Stimulated activated CD4-positive, alpha-beta T cell treated with anti-CD3 and anti-CD28 coated beads, Interleukin-4, amount 100 ng/mL, for 4 hours (primary cell): ENCODE results near the gene DCAF4.

ENCODE experiments used
- DNase-seq, 2 experiments: peaks; one replicate each; pipeline ENCODE4 v3.0.0-alpha.2; 2020

The DCAF4 gene

GRCh38 chr14:72926292-72927028 lies at the start of gene DCAF4:
Gene DCAF4, plus strand, starts transcription at chr14:72926464. Its CDS starts 11,515 bp downstream, at chr14:72937979.
- DNase-seq: peak; percentile 60 to 96

GRCh38 chr14:72876710-72877063 lies 49.6 kb upstream of the DCAF4 start:
- DNase-seq: no peak

- DNase-seq: no peak
These were observed 47.5 kb upstream of the DCAF4 start for GRCh38 chr14:72878746-72879145.

DNA sequence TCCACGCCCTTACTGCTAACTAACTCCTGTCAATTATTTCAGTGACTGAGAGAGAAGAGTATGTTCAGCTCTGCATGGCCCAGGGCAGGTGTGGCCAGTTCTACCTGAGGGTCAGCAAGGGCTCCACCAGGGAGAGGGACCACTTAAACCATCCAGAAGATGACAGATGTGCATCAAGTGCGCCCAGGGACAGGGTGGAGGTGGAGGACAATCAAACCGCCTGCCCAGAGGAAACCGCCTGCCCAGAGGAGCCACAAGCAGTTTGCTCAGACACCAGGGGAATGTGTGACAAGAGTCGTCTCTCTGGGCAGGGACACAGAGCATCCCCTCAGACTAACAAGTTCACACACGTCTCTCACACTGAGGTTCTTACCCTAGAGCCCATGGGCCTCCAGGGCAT lies 46.8 kb upstream of the DCAF4 start:
- DNase-seq: no peak

DNA sequence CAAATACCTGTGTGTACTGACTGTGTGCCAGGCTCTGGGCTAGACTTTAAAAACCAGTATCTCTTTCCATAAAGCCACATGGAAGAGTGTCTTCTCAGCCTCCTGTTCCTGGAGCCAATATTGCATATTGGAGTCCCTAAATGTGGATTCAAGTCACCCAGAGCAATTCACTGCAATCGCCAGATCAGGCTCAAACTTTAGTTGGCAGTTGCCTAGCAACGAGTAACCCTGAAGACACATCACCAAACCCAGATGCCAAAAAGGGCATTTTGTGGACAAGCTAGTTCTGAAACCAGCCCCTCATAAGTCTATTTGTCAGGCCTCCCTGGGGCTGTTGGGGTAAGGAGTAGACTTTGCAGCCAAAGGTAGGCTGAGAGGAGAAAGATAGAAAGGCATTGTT lies 46.1 kb upstream of the DCAF4 start:
- no peak for DNase-seq

DNA sequence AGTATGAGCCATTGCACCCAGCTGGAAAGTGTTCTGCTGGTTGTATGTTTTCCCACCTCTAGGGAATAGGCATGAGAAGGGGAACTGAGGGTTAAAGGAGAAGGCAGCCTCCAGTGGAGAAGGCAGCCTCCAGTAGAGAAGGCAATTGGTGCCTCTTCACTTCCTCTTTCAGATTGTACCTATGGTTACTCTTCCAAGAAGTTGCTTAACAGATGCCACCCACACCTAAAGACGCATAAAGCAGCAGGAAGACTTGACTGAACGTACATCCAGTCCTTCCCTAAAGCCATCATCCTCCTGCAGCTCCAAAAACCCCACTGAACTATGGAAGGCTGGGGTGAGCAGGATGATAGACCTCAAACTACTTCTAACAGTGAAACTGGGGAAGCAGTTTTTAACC lies 45.4 kb upstream of the DCAF4 start:
- no peak for DNase-seq

DNA sequence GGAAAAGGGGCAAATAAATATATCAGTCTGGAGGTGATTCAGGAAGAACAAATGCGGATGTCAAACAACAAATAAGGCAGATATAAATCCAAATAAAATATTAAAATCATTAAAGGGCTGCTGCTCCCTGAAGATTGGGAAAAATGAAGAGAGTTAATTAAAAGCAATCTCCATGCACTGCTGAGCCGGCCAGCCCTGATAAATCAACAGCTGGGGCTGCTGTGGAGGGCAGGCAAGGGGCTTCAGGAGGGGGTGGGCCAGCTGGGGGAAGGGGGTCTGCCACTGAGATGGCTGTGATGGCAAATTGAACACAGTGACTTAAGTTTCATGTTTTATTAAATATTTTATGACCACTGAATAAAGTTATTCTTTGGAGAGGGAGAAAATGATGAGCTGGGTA lies 44.7 kb upstream of the DCAF4 start:
- DNase-seq: no peak

DNA sequence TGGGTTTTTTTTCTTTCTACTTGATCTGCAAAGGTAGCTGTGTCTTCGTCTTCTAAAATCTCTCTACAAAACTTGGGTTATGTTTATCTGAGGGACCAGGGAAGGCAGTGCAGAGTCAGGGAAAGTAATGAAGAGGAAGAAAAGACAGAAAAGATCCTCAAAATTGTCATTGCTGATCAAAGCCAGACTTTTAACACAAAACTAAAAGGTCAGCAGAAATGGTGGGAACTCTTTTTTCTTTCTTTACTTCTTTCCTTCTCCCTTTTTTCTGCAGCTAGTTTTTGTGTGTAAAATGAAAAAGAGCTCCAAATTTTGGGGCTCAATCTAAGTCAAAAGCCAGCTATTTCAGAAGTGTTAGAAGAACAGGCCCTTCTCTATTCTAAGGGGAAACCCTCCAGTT lies 44.2 kb upstream of the DCAF4 start:
- no peak for DNase-seq

GRCh38 chr14:72882463-72882862 lies 43.8 kb upstream of the DCAF4 start:
- DNase-seq: no peak

DNA sequence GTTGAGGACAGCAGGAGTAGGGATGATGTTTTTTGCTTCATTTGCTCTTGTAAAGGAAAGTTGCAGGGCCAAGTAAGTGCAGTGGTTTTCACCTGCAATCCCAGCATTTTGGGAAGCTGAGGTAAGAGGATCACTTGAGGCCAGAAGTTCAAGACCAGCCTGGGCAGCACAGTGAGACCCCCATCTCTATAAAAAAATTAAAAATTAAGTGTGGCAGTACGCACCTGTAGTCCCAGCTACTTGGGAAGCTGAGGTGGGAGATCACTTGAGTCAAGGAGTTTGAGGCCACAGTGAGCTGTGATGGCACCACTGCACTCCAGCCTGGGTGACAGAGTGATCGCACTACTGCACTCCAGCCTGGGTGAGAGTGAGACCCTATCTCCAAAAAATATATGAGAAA lies 43.2 kb upstream of the DCAF4 start:
- no peak for DNase-seq

DNA sequence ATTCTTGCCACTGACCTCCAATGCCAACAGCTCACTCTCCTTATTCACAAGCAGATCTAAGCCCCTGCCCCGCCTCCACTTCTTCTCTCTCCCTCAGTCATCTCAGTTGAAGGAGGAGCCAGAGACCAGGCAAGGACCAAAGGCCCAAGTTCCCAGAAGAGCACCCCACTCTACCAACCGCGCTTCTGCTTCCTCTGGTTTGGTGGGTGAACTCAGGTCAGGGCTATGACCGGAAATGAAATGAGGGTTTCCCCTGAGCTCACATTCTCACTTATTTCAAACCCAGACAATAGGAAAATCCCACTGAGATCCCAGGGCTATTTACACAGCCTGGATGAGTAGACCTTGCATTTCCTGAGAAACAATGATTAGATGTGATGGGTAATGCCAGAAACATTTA lies 42.3 kb upstream of the DCAF4 start:
- DNase-seq: no peak

- DNase-seq: no peak
These were observed 41.9 kb upstream of the DCAF4 start for GRCh38 chr14:72884386-72884785.

GRCh38 chr14:72887514-72887913 lies 38.8 kb upstream of the DCAF4 start:
- DNase-seq: no peak

GRCh38 chr14:72888192-72888591 lies 38.1 kb upstream of the DCAF4 start:
- no peak for DNase-seq

- no peak for DNase-seq
These were observed 37.5 kb upstream of the DCAF4 start for GRCh38 chr14:72888636-72889201.

- DNase-seq: no peak
These were observed 36.9 kb upstream of the DCAF4 start for GRCh38 chr14:72889366-72889765.

- no peak for DNase-seq
These were observed 34.6 kb upstream of the DCAF4 start for GRCh38 chr14:72891666-72892102.

DNA sequence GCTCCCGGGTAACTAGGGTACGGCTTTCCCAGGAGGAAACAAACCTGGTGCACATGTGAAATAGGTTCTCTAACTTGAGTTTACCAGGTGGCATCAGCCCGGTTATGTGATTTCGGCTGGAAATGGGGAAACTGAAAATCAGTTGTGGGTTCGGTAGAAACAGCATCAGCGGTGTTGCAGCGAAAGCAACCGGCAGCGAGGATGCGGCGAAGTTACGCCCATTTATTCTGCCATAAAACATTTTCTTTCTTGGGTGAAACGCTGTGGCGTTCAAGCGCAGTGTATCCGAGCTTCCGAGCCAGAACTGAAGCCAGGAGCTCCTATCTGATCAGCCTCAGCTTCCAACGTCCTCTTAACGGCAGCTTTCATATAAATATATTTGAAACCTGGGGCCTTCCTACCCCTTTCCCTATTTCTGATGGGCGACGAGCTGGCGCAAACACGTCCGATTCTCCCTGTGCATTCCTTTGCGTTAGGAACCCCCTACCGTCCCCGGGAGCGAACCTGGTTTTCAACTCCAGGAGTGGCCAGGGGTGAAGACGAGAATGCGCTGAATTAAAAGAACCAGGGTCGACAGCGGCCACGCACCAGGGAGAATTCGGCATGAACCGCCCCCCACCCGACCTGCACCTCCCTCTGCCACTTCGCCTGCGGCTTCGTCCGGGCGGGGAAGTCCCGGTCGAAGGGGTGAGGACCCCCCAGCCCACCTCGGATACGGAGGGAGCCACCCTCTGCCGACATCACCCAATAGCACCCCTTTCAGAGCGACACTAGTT lies 34.0 kb upstream of the DCAF4 start:
- peak in 1 of 2 experiments; percentile 16 for DNase-seq

DNA sequence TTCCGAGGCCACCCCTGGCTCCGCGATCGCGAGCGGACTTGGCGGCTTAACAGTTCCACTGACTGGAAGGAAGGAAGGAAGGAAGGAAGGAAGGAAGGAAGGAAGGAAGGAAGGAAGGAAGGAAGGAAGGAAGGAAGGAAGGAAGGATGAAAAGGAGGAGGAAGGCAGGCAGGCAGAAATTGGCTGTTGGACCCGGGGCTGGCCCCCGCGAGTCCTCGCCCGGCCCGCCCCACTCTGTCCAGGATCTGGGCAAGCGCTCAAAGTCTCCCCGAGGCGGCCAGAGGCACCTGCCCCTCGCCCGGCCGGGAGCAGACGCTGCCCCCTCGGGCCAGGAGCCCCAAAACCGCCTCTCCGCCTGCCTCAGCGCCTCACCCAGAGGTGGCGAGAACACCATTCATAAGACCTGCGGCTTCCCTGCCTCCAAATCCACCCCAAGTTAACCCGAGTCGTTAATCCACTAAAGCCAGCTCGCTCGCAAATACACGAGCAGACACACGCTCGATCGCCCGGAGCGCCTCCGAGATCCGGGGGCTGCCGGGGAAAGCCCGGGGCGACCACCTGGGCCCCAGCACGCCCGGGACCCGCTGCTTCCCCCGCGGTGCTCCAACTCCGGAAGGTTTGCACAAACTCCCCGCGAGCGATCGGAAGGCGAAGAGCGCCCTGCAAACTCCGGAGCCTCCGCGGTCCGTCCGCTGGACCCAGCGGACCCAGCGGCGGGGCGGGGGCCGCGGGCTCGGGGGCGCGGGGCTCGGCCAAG lies 33.2 kb upstream of the DCAF4 start:
- DNase-seq: peak; percentile 8 to 18

DNA sequence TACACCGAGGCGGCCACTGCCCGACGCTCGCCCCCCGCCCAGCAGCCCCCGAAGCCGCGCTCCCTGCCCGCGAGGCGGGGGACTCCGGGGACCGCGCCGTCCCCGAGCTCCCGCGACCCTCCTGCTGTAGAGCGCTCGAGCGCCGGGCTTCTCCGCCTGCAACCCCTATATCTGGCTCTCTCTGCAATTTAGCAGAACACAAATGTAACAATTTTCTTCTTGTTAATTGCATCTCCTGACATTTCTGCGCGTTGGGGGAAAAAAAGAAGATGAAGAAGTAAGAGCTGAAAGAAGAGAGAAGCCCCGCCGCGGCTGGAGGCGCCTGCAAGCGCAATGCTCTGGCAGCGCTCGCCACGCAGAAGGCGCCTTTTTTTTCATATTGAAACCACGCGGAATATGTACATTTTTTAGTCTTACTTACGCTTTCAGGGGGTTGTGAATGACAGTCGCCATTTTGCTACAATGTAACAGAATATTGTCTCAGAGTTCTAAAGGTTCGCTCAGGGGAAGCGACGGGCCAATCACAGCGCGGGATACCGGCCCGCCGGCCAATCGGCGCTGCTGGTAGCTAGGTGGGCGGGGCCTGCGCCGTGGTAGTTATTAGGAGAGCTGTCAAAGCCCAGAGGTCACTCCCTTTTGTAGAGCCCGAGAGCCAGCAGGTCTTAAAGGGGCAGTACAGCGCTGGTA lies 32.5 kb upstream of the DCAF4 start, which contains the start of gene DPF3:
DPF3 (minus strand) TSS at position 466 of the 687 bp plus-strand sequence; CDS start at position 453, 13 bp downstream.
- peak; percentile 90 for DNase-seq

- no peak for DNase-seq
These were observed 32.0 kb upstream of the DCAF4 start for GRCh38 chr14:72894323-72894622.

GRCh38 chr14:72894623-72895378 lies 31.5 kb upstream of the DCAF4 start:
- DNase-seq: peak in 1 of 2 experiments; percentile 3
